Neural cell (in vitro differentiated cells): Measurements from ENCODE around the gene KIF6. TPM values are rescaled to one million over a fixed set of nuclear protein-coding genes. Genes with fewer than 3 reads are reported as not detected.
A peak's percentile ranks its signal among the peaks of the same experiment; 100 is the strongest.

Experiments used
- H2AFZ ChIP-seq: fragments of 200-600, 300-800 bp; sonication (generic), shearing (Covaris generic); 2 replicates; pipeline ENCODE4 v1.6.0; 2014; ENCODE audit warnings: low read depth, mild to moderate bottlenecking, antibody characterized with exemption, low read length, moderate library complexity
- H3F3A ChIP-seq: fragments of 200-600 bp; shearing (Covaris generic); 2 replicates; pipeline ENCODE4 v1.6.1; 2016; ENCODE audit warnings: mild to moderate bottlenecking, moderate library complexity, mixed read lengths, antibody characterized with exemption, low read length; ENCODE audit not compliant: insufficient read depth, poor library complexity, severe bottlenecking
- H3K27ac ChIP-seq: fragments of 200-600, 300-800 bp; sonication (generic), shearing (Covaris generic); 2 replicates; pipeline ENCODE4 v1.5.1; 2014; ENCODE audit warnings: mild to moderate bottlenecking, low read length, moderate library complexity
- H3K27me3 ChIP-seq: fragments of 300-800, 200-600 bp; sonication (generic), shearing (Covaris generic); 2 replicates; pipeline ENCODE4 v1.6.0; 2014; ENCODE audit warnings: mild to moderate bottlenecking, low read depth, low read length, moderate library complexity; ENCODE audit not compliant: insufficient read depth
- H3K36me3 ChIP-seq: fragments of 300-800, 200-600 bp; sonication (generic), shearing (Covaris generic); 2 replicates; pipeline ENCODE4 v1.5.1; 2014; ENCODE audit warnings: mild to moderate bottlenecking, antibody characterized with exemption, low read length, moderate library complexity; ENCODE audit not compliant: insufficient read depth
- H3K4me2 ChIP-seq: fragments of 300-800, 200-600 bp; sonication (generic), shearing (Covaris generic); 2 replicates; pipeline ENCODE4 v1.6.0; 2014; ENCODE audit warnings: mild to moderate bottlenecking, low read length
- H3K4me3 ChIP-seq: fragments of 300-800, 200-600 bp; sonication (generic), shearing (Covaris generic); 2 replicates; pipeline ENCODE4 v1.5.1; 2014; ENCODE audit warnings: mild to moderate bottlenecking, low read length, moderate library complexity
- H3K79me2 ChIP-seq: fragments of 200-600 bp; shearing (Covaris generic); replicated peaks from 2 replicates; pipeline ENCODE4 v1.6.0; 2014; ENCODE audit warnings: mild to moderate bottlenecking, low read length, moderate library complexity; ENCODE audit not compliant: insufficient read depth
- H3K9ac ChIP-seq: fragments of 300-800, 200-600 bp; sonication (generic), shearing (Covaris generic); 2 replicates; pipeline ENCODE4 v1.6.1; 2016; ENCODE audit warnings: mild to moderate bottlenecking, low read length, mixed read lengths
- H3K9me2 ChIP-seq: fragments of 200-600 bp; shearing (Covaris generic); 2 replicates; pipeline ENCODE4 v1.6.1; 2016; ENCODE audit warnings: mild to moderate bottlenecking, low read length, mixed read lengths; ENCODE audit not compliant: insufficient read depth
- H3K9me3 ChIP-seq: fragments of 200-600, 300-800 bp; sonication (generic), shearing (Covaris generic); 2 replicates; pipeline ENCODE4 v1.6.1; 2016; ENCODE audit warnings: mild to moderate bottlenecking, mixed run types, low read length, moderate library complexity, mixed read lengths
- H4K20me1 ChIP-seq: fragments of 200-600 bp; shearing (Covaris generic); 2 replicates; pipeline ENCODE4 v1.6.1; 2016; ENCODE audit warnings: mild to moderate bottlenecking, mixed run types; ENCODE audit not compliant: insufficient read depth
- CTCF ChIP-seq: fragments of 450-650 bp; IDR thresholded peaks from 2 replicates; pipeline ENCODE4 v1.5.1; 2014; ENCODE audit warnings: antibody characterized with exemption, mild to moderate bottlenecking, moderate library complexity; ENCODE audit not compliant: poor library complexity, severe bottlenecking
- EP300 ChIP-seq: fragments of 450-650 bp; conservative IDR thresholded peaks from 2 replicates; pipeline ENCODE4 v1.6.1; 2014; ENCODE audit warnings: antibody characterized with exemption, mild to moderate bottlenecking, moderate library complexity; ENCODE audit not compliant: poor library complexity, severe bottlenecking
- EZH2 ChIP-seq: fragments of 200-600, 300-800 bp; shearing (Covaris generic), sonication (generic); IDR thresholded peaks from 2 replicates; pipeline ENCODE4 v1.6.1; 2014; ENCODE audit warnings: antibody characterized with exemption, low read length, borderline replicate concordance, mild to moderate bottlenecking; ENCODE audit not compliant: insufficient read depth, poor library complexity, severe bottlenecking
- MXI1 ChIP-seq: fragments of 450-650 bp; conservative IDR thresholded peaks from 2 replicates; pipeline ENCODE4 v1.6.1; 2014; ENCODE audit warnings: antibody characterized with exemption, mild to moderate bottlenecking; ENCODE audit not compliant: poor library complexity, severe bottlenecking
- POLR2AphosphoS5 ChIP-seq: IDR thresholded peaks from 2 replicates; pipeline ENCODE4 v1.6.1; 2012
- RAD21 ChIP-seq: fragments of 450-650 bp; conservative IDR thresholded peaks from 2 replicates; pipeline ENCODE4 v1.6.1; 2014; ENCODE audit warnings: antibody characterized with exemption, mild to moderate bottlenecking, moderate library complexity
- SMC3 ChIP-seq: fragments of 450-650 bp; conservative IDR thresholded peaks from 2 replicates; pipeline ENCODE4 v1.6.1; 2014; ENCODE audit warnings: antibody characterized with exemption, mild to moderate bottlenecking, moderate library complexity; ENCODE audit not compliant: poor library complexity
- TAF1 ChIP-seq: IDR thresholded peaks from 2 replicates; pipeline ENCODE4 v1.6.1; 2012; ENCODE audit warnings: low read depth
- polyA plus RNA-seq: library from polyadenylated mRNA; depleted of rRNA; stranded (reverse); fragments of >200 nt; gene quantifications from 2 replicates; pipeline ENCODE4 v1.2.3, GENCODE V29; 2014
- TF ChIP-seq, protein P1 (sequence below): IDR thresholded peaks from 2 replicates; pipeline ENCODE4 v1.6.1; 2012; ENCODE audit warnings: borderline replicate concordance

KIF6 gene
- polyA plus RNA-seq, 1 donor from 2014 or later = 2.1 TPM

DNA sequence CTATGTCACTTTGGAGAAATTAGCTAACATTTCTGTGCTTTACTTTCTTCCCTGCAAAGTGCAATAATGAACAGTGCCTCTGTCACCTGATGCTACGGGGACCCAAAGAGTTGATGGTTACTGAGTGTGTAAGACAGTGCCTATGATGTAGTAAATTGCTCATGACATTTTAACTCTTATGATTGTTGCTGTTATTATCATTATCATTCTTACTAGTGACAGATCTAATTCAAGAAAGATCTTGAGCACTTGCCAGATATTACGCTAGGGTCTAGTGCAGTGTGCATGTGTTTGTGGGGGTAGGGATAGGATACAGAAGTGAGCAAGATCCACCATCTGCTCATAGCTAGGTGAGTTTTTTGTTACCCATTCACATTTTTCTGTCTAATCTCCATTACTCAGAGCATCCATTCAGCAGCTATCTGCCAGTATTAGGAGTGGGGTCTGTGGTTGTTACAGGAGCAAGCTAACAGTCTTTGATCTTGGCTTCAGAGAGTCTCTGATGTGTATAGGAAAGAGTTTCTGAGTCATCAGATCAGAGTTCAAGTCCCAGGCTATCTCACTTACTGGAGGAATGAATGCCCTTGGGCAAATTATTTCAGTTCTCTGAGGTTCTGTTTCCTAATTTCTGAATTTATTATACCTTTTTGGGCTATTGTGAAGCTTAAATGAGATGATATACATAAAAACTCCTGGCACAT is 33.8 kb upstream of the KIF6 start:
- peak; percentile 78 for TF ChIP-seq EP300
- TF ChIP-seq MXI1 = peak; percentile 41
- peak; percentile 77 for TF ChIP-seq POLR2AphosphoS5
- TF ChIP-seq RAD21 = peak; percentile 30
- TF ChIP-seq SMC3 = no peak
- no peaks in the 10 kb centered on the region for H3K27me3 ChIP-seq
- H3F3A ChIP-seq = no peaks in the 10 kb centered on the region
- no peak overlapping the region for H3K4me2 ChIP-seq
- no peaks in the 10 kb centered on the region for H3K9me2 ChIP-seq
- peak overlapping the region; percentile 14 for H3K4me3 ChIP-seq
- peak overlapping the region; percentile 52 for H3K27ac ChIP-seq
- H3K36me3 ChIP-seq = no peaks in the 10 kb centered on the region
- no peaks in the 10 kb centered on the region for H4K20me1 ChIP-seq
- H3K9ac ChIP-seq = no peak overlapping the region
- no peak overlapping the region for H2AFZ ChIP-seq
- H3K79me2 ChIP-seq = no peaks in the 10 kb centered on the region
- no peaks in the 10 kb centered on the region for H3K9me3 ChIP-seq

DNA sequence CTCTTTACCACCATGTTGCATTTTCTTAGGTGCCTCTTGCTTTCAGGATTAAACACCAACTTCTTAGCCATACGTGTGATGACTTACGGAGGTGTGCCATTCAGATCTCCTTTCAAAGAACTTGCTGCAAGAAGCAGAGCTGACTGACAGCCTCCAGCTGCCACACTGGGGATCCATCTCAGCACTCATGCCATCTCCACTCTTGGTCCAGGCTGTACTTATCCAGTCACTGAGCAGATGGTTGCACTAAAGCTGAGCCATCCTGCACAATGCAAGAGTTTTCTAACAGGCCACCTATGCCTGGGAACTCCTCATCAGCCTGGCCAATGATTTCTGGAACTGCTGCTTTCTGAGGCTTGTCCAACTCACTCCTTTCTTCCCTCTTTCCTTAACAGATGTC is 31.4 kb upstream of the KIF6 start:
- Histone ChIP-seq H3F3A (no peaks in the 10 kb centered on the region), H2AFZ (no peak overlapping the region), H3K79me2 (no peaks in the 10 kb centered on the region), H4K20me1 (no peaks in the 10 kb centered on the region), H3K4me2 (no peak overlapping the region), H3K9me3 (no peaks in the 10 kb centered on the region), H3K36me3 (no peaks in the 10 kb centered on the region), H3K27ac (no peak overlapping the region), H3K4me3 (no peak overlapping the region), H3K9me2 (no peaks in the 10 kb centered on the region), H3K27me3 (no peaks in the 10 kb centered on the region), H3K9ac (no peak overlapping the region)
- TF ChIP-seq EP300 = no peak
- TF ChIP-seq POLR2AphosphoS5 = no peak
- TF ChIP-seq MXI1 = no peak
- TF ChIP-seq EZH2 = no peak
- TF ChIP-seq RAD21 = no peak
- no peak for TF ChIP-seq TAF1
- no peak for TF ChIP-seq CTCF
- no peak for TF ChIP-seq SMC3
- TF ChIP-seq, protein P1, sequence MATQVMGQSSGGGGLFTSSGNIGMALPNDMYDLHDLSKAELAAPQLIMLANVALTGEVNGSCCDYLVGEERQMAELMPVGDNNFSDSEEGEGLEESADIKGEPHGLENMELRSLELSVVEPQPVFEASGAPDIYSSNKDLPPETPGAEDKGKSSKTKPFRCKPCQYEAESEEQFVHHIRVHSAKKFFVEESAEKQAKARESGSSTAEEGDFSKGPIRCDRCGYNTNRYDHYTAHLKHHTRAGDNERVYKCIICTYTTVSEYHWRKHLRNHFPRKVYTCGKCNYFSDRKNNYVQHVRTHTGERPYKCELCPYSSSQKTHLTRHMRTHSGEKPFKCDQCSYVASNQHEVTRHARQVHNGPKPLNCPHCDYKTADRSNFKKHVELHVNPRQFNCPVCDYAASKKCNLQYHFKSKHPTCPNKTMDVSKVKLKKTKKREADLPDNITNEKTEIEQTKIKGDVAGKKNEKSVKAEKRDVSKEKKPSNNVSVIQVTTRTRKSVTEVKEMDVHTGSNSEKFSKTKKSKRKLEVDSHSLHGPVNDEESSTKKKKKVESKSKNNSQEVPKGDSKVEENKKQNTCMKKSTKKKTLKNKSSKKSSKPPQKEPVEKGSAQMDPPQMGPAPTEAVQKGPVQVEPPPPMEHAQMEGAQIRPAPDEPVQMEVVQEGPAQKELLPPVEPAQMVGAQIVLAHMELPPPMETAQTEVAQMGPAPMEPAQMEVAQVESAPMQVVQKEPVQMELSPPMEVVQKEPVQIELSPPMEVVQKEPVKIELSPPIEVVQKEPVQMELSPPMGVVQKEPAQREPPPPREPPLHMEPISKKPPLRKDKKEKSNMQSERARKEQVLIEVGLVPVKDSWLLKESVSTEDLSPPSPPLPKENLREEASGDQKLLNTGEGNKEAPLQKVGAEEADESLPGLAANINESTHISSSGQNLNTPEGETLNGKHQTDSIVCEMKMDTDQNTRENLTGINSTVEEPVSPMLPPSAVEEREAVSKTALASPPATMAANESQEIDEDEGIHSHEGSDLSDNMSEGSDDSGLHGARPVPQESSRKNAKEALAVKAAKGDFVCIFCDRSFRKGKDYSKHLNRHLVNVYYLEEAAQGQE = no peak
